ENCODE results near the gene KLHL30. TPM values are rescaled to one million over a fixed set of nuclear protein-coding genes. Genes with fewer than 3 reads are reported as not detected.

The KLHL30 gene
- polyA plus RNA-seq, 2 donors: 0.21 to 0.24 TPM

GRCh38 chr2:238102865-238103264 is 35.6 kb upstream of the KLHL30 start:
- H3K4me3 ChIP-seq (ENCODE audit: low read depth in 1 of 2, low read length in 2 of 2): no peak overlapping the region
- peaks cover 0 to 10% of the 10 kb centered on the region in 2 donors for H3K4me1 ChIP-seq (ENCODE audit: control insufficient read depth in 2 of 2, insufficient read depth in 2 of 2, low read length in 1 of 2)
- H3K27me3 ChIP-seq (ENCODE audit: control insufficient read depth in 1 of 2, insufficient read depth in 2 of 2, low read length in 2 of 2): peaks cover 0 to 2% of the 10 kb centered on the region in 2 donors
- H3K27ac ChIP-seq (ENCODE audit: low read depth in 2 of 2, low read length in 1 of 2): no peak overlapping the region
- WGBS, 2 donors: 78 to 80% methylated on average over 10 of the region's 10 CpGs
- no peaks in the 10 kb centered on the region for H3K9me3 ChIP-seq (ENCODE audit: control insufficient read depth in 2 of 2, insufficient read depth in 1 of 2, low read depth in 1 of 2, low read length in 1 of 2)
- H3K36me3 ChIP-seq (ENCODE audit: control insufficient read depth in 2 of 2, insufficient read depth in 2 of 2, low read length in 1 of 2): no peaks in the 10 kb centered on the region

DNA sequence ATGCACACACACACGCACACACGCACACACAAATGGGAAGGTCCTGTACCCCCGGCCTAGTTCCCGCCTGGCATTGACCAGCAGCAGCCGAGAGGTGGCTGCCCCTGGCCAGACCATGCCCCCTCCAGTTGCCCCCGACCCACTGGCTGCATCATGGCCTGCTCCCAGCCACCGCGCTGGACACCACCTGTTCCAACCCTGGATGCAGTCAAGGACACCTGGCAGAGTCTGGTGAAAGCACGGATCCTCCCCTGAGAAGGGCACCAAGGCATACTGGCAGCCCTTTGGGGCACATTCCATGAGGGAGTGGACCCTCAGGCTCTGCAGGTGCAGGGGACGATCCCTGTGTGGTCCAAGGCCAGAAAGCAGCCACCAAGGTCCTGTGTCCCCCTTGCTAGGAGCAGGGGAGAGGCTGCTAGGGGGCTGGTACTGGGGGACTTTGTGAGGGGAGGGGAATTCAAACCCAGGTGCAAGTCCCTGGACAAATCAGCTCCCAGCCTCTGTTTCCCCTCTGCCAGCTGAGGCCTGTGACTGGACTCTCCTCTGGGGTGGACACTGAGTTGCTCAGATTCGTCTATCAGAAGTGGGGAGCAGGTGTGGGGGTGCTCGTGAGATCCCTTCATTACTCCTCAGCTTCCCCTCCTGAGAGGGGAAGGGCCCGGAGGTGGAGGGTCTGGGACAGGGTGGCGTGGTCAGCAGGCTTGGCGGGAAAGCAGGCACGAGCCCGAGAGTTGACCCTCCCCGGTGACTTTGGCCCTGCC is 34.8 kb upstream of the KLHL30 start:
- Histone ChIP-seq H3K9me3 (ENCODE audit: control insufficient read depth in 2 of 2, insufficient read depth in 1 of 2, low read depth in 1 of 2, low read length in 1 of 2) (no peaks in the 10 kb centered on the region), H3K27ac (ENCODE audit: low read depth in 2 of 2, low read length in 1 of 2) (no peak overlapping the region), H3K36me3 (ENCODE audit: control insufficient read depth in 2 of 2, insufficient read depth in 2 of 2, low read length in 1 of 2) (no peaks in the 10 kb centered on the region), H3K4me3 (ENCODE audit: low read depth in 1 of 2, low read length in 2 of 2) (no peak overlapping the region), H3K27me3 (ENCODE audit: control insufficient read depth in 1 of 2, insufficient read depth in 2 of 2, low read length in 2 of 2) (peaks cover 0 to 2% of the 10 kb centered on the region in 2 donors), H3K4me1 (ENCODE audit: control insufficient read depth in 2 of 2, insufficient read depth in 2 of 2, low read length in 1 of 2) (peaks cover 0 to 7% of the 10 kb centered on the region in 2 donors)
- whole genome bisulfite sequencing, 2 donors: 86 to 92% methylated on average over 18 of the region's 18 CpGs

DNA sequence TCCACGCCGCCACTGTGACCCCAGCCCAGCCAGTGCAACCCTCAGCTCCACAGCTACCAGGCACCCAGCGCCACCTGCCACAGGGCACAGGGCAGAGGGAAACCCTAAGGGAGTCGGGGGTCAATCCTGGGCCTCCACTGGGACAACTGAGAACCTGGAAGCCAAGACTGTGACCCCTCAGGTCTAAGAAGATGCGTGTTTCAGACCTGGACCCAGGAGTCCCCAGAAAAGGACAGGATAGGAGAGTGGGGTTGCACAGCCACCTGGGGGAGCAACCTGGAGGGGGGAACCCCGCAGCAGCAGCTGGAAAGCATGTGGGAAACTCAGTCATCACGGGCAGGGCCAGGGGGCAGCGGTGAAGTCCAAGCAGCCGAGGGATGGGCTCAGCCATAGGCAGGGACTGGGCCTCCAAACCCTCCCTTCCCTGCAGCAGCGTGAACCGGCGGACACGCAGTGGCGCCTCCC is 34.2 kb upstream of the KLHL30 start:
- H3K36me3 ChIP-seq (ENCODE audit: control insufficient read depth in 2 of 2, insufficient read depth in 2 of 2, low read length in 1 of 2): no peaks in the 10 kb centered on the region
- peaks cover 0 to 2% of the 10 kb centered on the region in 2 donors for H3K27me3 ChIP-seq (ENCODE audit: control insufficient read depth in 1 of 2, insufficient read depth in 2 of 2, low read length in 2 of 2)
- H3K4me3 ChIP-seq (ENCODE audit: low read depth in 1 of 2, low read length in 2 of 2): no peak overlapping the region
- peaks cover 0 to 5% of the 10 kb centered on the region in 2 donors for H3K4me1 ChIP-seq (ENCODE audit: control insufficient read depth in 2 of 2, insufficient read depth in 2 of 2, low read length in 1 of 2)
- 82 to 88% methylated on average over 12 to 14 of the region's 14 CpGs for WGBS, 2 donors
- H3K9me3 ChIP-seq (ENCODE audit: control insufficient read depth in 2 of 2, insufficient read depth in 1 of 2, low read depth in 1 of 2, low read length in 1 of 2): no peaks in the 10 kb centered on the region
- no peak overlapping the region for H3K27ac ChIP-seq (ENCODE audit: low read depth in 2 of 2, low read length in 1 of 2)

- 88 to 92% methylated on average over 20 to 21 of the region's 21 CpGs for WGBS, 2 donors
- H3K36me3 ChIP-seq (ENCODE audit: control insufficient read depth in 2 of 2, insufficient read depth in 2 of 2, low read length in 1 of 2): no peaks in the 10 kb centered on the region
- H3K9me3 ChIP-seq (ENCODE audit: control insufficient read depth in 2 of 2, insufficient read depth in 1 of 2, low read depth in 1 of 2, low read length in 1 of 2): no peaks in the 10 kb centered on the region
- H3K4me1 ChIP-seq (ENCODE audit: control insufficient read depth in 2 of 2, insufficient read depth in 2 of 2, low read length in 1 of 2): peaks cover 0 to 5% of the 10 kb centered on the region in 2 donors
- no peak overlapping the region for H3K27ac ChIP-seq (ENCODE audit: low read depth in 2 of 2, low read length in 1 of 2)
- H3K27me3 ChIP-seq (ENCODE audit: control insufficient read depth in 1 of 2, insufficient read depth in 2 of 2, low read length in 2 of 2): peaks cover 0 to 2% of the 10 kb centered on the region in 2 donors
- H3K4me3 ChIP-seq (ENCODE audit: low read depth in 1 of 2, low read length in 2 of 2): no peak overlapping the region
Measured at GRCh38 chr2:238104691-238105371, 33.6 kb upstream of the KLHL30 start.

DNA sequence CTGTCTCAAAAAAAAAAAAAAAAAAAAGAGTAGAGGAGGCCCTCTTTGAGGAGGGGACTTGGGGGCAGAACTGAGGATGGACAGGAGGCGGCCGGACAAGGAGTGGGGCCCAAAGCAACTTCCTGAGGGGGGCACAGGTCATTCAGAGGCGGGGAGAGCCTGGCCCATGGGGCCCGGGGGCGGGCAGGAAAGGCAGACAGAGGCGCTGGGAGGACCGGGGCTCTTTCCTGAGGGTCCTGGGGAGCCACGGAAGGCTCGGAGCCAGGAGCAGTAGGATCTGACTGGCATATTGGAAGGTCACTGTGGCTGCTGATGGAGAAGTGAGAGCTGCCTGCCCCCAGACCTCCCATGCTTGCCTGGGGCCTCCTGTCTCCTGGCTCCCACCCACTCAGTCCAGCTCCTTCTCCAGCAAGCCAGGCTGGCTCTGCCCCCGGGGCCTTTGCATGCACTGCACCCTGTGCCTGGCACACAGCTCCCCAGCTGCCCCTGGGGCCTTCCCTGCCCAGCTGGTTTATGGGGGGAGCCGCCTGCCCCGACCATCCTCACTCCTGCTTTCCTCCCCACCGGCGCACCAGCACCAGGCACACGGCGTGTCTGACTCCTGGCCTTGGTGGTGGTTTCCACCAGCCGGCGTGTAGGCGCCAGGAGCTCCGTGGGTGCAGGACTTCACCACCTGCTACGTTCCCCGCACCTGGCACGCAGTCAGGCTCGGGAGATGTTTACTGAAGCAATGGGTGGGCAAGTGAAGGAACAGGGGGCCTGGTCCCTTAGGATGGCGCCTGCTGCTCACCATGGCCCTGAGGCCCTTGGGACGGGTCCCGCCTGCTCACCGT is 32.7 kb upstream of the KLHL30 start:
- Histone ChIP-seq H3K9me3 (ENCODE audit: control insufficient read depth in 2 of 2, insufficient read depth in 1 of 2, low read depth in 1 of 2, low read length in 1 of 2) (no peaks in the 10 kb centered on the region), H3K4me3 (ENCODE audit: low read depth in 1 of 2, low read length in 2 of 2) (no peak overlapping the region), H3K4me1 (ENCODE audit: control insufficient read depth in 2 of 2, insufficient read depth in 2 of 2, low read length in 1 of 2) (peaks cover 0 to 5% of the 10 kb centered on the region in 2 donors), H3K27ac (ENCODE audit: low read depth in 2 of 2, low read length in 1 of 2) (no peak overlapping the region), H3K36me3 (ENCODE audit: control insufficient read depth in 2 of 2, insufficient read depth in 2 of 2, low read length in 1 of 2) (no peaks in the 10 kb centered on the region), H3K27me3 (ENCODE audit: control insufficient read depth in 1 of 2, insufficient read depth in 2 of 2, low read length in 2 of 2) (peaks cover 0 to 2% of the 10 kb centered on the region in 2 donors)
- 84 to 87% methylated on average over 25 to 28 of the region's 28 CpGs for WGBS, 2 donors

- no peaks in the 10 kb centered on the region for H3K9me3 ChIP-seq (ENCODE audit: control insufficient read depth in 2 of 2, insufficient read depth in 1 of 2, low read depth in 1 of 2, low read length in 1 of 2)
- no peak overlapping the region for H3K27ac ChIP-seq (ENCODE audit: low read depth in 2 of 2, low read length in 1 of 2)
- H3K27me3 ChIP-seq (ENCODE audit: control insufficient read depth in 1 of 2, insufficient read depth in 2 of 2, low read length in 2 of 2): peaks cover 0 to 2% of the 10 kb centered on the region in 2 donors
- 74 to 77% methylated on average over 12 to 13 of the region's 13 CpGs for WGBS, 2 donors
- H3K4me1 ChIP-seq (ENCODE audit: control insufficient read depth in 2 of 2, insufficient read depth in 2 of 2, low read length in 1 of 2): peaks cover 0 to 5% of the 10 kb centered on the region in 2 donors
- no peaks in the 10 kb centered on the region for H3K36me3 ChIP-seq (ENCODE audit: control insufficient read depth in 2 of 2, insufficient read depth in 2 of 2, low read length in 1 of 2)
- H3K4me3 ChIP-seq (ENCODE audit: low read depth in 1 of 2, low read length in 2 of 2): no peak overlapping the region
Measured at GRCh38 chr2:238106339-238106697, 32.1 kb upstream of the KLHL30 start.

- 75 to 77% methylated on average over 27 to 28 of the region's 28 CpGs for WGBS, 2 donors
- Histone ChIP-seq H3K36me3 (ENCODE audit: control insufficient read depth in 2 of 2, insufficient read depth in 2 of 2, low read length in 1 of 2) (no peaks in the 10 kb centered on the region), H3K27ac (ENCODE audit: low read depth in 2 of 2, low read length in 1 of 2) (no peak overlapping the region), H3K4me1 (ENCODE audit: control insufficient read depth in 2 of 2, insufficient read depth in 2 of 2, low read length in 1 of 2) (peaks cover 0 to 5% of the 10 kb centered on the region in 2 donors), H3K9me3 (ENCODE audit: control insufficient read depth in 2 of 2, insufficient read depth in 1 of 2, low read depth in 1 of 2, low read length in 1 of 2) (no peaks in the 10 kb centered on the region), H3K4me3 (ENCODE audit: low read depth in 1 of 2, low read length in 2 of 2) (no peak overlapping the region), H3K27me3 (ENCODE audit: control insufficient read depth in 1 of 2, insufficient read depth in 2 of 2, low read length in 2 of 2) (peaks cover 0 to 2% of the 10 kb centered on the region in 2 donors)
Measured at GRCh38 chr2:238106698-238107524, 31.6 kb upstream of the KLHL30 start.

DNA sequence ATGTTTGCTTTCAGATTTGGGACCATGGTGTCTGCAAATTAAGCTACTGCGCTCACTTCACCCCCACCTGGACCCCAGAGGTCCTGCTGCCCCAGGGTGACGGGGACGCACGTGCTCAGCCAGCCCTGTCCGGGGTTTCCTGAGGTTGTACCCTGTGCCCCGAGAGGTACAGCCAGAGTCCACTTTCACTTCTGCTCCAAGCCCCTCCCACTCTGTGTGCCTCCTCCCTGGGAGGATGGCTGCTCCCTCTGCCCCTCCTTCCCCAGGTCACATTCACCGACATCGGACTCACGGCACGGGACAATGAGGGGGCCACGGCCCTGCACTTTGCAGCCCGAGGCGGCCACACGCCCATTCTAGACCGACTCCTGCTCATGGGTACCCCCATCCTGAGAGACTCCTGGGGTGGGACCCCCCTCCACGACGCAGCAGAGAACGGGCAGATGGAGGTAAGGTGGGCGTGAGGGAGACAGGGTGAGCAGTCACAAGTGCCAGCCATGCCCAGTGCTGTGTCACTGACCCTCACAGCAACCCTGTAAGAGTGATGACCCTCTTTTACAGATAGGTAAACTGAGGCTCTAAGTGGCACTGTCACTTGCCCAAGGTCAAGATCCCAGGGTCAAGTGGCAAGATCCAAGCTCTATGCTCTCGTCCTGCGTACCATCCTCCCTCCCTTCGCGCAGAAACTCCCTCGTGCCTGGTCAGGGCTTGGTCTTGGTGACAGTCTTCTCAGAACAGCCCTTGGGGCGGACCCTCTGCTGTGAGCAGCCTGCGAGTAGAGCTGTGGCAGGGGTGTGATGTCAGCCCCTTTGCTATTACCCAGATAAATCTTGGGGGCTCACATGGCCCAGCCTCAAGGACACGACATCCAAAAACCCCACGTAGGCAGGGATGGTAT is 30.7 kb upstream of the KLHL30 start:
- H3K4me1 ChIP-seq (ENCODE audit: control insufficient read depth in 2 of 2, insufficient read depth in 2 of 2, low read length in 1 of 2): peaks cover 0 to 5% of the 10 kb centered on the region in 2 donors
- no peak overlapping the region for H3K27ac ChIP-seq (ENCODE audit: low read depth in 2 of 2, low read length in 1 of 2)
- peaks cover 0 to 2% of the 10 kb centered on the region in 2 donors for H3K27me3 ChIP-seq (ENCODE audit: control insufficient read depth in 1 of 2, insufficient read depth in 2 of 2, low read length in 2 of 2)
- no peaks in the 10 kb centered on the region for H3K9me3 ChIP-seq (ENCODE audit: control insufficient read depth in 2 of 2, insufficient read depth in 1 of 2, low read depth in 1 of 2, low read length in 1 of 2)
- no peaks in the 10 kb centered on the region for H3K36me3 ChIP-seq (ENCODE audit: control insufficient read depth in 2 of 2, insufficient read depth in 2 of 2, low read length in 1 of 2)
- H3K4me3 ChIP-seq (ENCODE audit: low read depth in 1 of 2, low read length in 2 of 2): peak overlapping the region in 1 of 2 donors; percentile 28
- 78 to 84% methylated on average over 28 of the region's 28 CpGs for WGBS, 2 donors
